ENCODE results near the gene PCLO.

Gene PCLO

DNA sequence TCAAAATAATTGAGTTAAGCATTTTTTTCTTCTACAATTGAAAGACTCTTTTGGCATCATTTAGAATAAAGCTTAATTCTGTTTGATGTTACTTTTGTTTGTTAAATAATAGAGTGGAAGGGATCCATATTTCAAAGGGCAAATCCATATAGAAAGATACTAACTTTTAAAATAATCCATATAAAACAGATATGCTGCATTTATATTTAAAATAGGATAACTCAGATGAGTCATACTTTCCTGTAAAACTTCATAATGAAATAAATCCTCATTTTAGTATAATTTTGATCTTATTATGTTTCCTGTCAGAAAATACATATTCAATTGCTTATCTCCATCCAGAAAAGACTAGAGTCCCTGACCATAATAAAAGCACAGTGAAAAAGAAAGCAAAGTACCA is 323.6 kb downstream of the PCLO start:
- no peak for DNase-seq (ENCODE audit: low read depth in 2 of 2)

DNA sequence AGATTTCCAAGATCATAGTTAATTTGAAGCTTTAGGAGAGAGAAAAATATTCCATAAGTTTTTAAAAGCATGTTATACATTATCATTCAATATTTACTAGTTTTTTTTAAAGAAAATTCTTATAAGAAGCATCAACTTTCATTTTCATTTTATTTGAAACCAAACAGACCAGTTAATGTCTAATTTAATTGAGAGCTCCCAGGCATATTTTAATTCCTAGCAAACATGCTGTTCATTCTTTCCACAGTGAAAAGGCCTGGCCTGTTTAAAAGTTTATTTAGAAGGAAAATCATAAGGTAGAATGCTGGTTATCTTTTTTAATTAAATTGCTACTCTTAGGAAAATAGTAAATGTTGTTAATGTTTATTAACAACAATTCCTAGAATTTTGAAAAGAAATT is 324.4 kb downstream of the PCLO start:
- no peak for DNase-seq (ENCODE audit: low read depth in 2 of 2)

DNA sequence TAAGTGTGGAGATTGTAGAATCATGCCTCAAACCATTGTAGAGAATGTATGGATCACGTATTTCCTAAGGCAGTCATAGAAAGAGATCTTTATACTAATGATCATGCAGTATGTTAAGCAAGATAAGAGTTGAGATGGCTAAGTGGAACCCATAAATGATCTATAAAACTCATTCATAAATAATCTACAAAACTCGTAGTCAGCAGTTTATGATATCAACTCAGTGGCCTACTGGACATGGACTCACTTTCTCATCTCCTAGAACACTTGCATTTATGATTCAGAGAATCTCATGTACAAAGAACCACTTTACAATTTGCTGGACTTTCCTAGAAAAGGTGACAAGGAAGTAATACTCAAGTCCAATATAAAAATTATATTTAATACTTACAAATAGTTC is 339.6 kb downstream of the PCLO start:
- no peak for DNase-seq (ENCODE audit: low read depth in 2 of 2)

- DNase-seq (ENCODE audit: low read depth in 2 of 2): no peak
Observed at GRCh38 chr7:82821037-82821436, 341.6 kb downstream of the PCLO start.

GRCh38 chr7:82818171-82818570 is 344.5 kb downstream of the PCLO start:
- no peak for DNase-seq (ENCODE audit: low read depth in 2 of 2)

- no peak for DNase-seq (ENCODE audit: low read depth in 2 of 2)
Observed at GRCh38 chr7:82816272-82816671, 346.4 kb downstream of the PCLO start.

DNA sequence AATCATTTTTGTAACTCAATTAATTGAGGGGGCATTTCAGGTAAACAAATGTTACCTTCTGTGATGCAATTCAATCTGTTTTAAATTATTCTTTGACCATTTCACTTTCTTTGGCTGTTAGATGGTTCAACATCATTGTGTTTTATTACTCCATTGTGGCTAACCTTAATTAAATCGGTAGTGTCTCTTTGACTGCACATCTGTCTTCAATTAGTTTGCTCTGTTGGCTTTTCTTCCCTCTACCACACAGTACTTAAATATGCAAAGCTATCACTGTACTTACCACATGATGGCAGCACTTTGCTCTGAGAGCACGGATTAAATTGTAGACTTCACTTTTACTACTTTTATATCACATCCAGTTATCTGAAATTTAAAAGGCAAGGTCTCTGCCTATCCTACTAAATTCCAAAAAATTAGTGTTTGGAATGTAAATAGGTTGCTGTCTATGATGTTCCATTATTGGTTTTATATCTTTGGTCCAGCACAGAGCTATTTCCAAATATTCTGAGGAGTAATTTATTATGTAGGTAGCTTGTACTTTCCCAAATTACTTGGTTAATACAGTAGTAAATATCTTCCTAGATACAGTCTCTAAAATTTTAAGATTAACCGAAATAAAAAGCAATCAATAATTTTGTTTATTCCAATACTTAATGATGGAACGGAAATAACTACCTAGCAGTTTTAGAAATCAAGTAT is 352.0 kb downstream of the PCLO start:
- no peak for DNase-seq (ENCODE audit: low read depth in 2 of 2)

GRCh38 chr7:82808633-82809032 is 354.1 kb downstream of the PCLO start:
- DNase-seq (ENCODE audit: low read depth in 2 of 2): no peak

GRCh38 chr7:82805527-82805960 is 357.1 kb downstream of the PCLO start:
- no peak for DNase-seq (ENCODE audit: low read depth in 2 of 2)

DNA sequence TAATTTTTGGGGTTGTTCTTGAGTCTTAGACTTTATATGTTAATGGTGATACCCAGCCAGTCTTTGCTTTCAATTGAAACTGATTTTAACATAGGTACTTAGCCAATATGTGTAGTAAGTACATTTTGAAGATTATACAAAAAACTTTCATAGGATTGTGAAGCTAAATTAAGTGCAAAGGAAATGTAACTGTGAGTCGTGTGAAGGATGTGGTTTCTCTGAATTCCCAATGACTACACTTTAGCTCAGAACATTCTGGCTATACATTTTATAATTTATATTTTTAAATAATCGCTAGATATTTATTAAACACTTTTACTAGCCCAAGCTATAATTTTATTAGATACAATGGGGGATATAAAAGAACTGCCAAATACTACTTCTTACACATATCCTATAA is 359.3 kb downstream of the PCLO start:
- no peak for DNase-seq (ENCODE audit: low read depth in 2 of 2)

DNA sequence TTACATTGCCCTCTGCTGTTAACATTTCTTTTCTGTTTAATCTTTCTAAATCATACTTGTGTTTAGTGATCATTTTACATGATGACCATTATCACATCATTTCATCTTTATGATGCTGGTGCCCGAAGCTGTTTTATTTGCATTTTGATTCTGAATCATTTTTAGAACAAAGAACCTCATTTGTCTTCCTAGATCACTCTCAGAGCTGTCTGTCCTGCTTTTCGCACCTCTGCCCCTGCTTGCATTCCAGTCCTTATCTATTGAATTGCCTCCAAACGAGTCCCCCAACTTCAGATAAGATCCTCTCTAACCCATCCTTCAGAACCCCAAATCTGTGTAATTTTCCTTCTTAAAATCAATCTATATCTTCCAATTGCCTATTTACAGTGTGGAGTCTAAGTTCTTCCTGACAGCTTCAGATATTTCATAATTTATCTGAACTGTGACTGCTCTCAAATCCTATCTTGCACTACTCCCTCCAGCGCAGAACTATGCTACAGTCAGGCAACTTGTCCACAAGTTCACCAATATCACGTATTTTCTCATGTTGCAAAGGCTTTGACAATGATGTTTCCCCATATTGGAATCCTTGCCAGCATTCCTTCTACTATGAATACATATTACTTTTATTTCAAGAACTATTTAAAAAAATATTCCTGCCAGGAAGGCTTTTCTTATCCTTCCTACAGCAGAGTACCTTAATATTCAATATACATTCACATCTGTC is 372.6 kb downstream of the PCLO start:
- no peak for DNase-seq (ENCODE audit: low read depth in 2 of 2)

- no peak for DNase-seq (ENCODE audit: low read depth in 2 of 2)
Observed at GRCh38 chr7:82778021-82778420, 384.7 kb downstream of the PCLO start.

GRCh38 chr7:82762880-82763279 is 399.8 kb downstream of the PCLO start:
- DNase-seq (ENCODE audit: low read depth in 2 of 2): no peak

DNA sequence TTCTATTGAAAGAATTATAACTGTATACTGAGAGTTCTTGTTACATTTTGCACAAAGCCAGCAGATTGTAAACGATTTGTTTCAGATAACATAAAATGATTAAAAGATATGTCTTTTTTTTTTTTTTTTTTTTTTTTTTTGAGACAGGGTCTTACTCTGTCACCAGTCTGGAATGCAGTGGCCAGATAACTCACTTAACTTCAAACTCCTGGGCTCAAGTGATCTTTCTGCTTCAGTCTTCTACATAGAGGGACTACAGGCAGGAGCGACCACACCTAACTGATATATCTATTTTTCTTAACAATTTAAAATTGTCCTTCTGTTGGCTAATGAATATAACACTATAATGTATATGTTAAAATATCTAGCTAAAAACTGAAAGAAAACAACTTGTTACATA is 401.9 kb downstream of the PCLO start:
- no peak for DNase-seq (ENCODE audit: low read depth in 2 of 2)

DNA sequence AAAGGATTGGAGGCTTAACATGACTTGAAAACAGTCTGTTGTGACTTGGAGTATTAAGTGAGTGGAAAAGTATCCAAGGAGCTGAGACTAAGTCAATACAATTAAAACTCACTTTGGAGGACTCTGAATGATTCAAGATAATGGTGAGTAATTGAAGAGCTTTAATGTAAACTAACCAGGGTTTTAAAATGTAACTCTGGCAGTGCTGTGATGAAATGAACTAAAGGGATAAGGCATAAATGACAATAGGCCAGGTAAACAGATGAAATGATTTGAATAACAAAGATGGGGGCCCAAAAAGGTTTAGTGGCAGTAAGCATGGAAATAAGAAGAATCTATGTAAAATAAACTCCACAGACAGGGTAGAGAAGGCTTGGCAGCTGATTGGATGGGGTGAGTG is 402.6 kb downstream of the PCLO start:
- DNase-seq (ENCODE audit: low read depth in 2 of 2): no peak

GRCh38 chr7:82755705-82756551 is 406.8 kb downstream of the PCLO start:
- no peak for DNase-seq (ENCODE audit: low read depth in 2 of 2)

GRCh38 chr7:82750007-82750406 is 412.7 kb downstream of the PCLO start:
- no peak for DNase-seq (ENCODE audit: low read depth in 2 of 2)

DNA sequence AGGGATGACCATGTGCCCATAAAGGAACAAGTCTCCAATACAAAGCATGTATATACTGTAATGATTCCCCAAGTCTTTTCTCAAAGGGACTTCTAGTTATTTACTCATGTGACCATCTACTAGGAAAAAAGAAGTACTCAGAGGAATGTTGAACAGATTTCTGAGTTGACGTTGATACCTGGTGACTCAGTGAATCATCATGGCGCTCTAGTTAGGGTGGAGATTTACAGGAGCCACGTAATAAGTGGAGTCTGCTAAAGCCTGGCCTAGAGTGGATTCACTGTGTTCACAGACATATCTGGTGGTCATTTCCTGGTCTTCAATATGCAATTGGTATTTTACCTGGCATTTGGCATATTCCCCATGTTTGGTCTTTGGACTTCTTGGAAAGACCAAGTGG is 416.9 kb downstream of the PCLO start:
- no peak for DNase-seq (ENCODE audit: low read depth in 2 of 2)

DNA sequence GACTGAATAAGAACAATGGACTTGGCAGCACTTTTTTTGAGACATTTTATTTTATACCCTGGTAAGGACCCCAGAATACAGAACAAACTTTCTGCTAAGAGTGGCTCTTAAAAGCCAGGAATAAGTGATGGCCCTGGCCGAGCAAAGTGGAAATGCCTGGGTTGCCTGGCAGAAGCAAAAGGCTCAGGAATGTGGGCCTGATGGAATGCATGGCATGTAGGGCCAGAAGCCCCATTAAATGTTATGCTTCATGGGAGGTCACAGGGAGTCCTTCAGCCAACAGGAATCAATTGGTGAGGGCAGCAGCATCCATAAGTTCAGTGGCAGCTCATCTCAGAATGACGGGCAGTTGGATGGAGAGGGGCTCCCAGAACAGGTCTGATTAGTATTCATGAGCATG is 417.6 kb downstream of the PCLO start:
- no peak for DNase-seq (ENCODE audit: low read depth in 2 of 2)

- DNase-seq (ENCODE audit: low read depth in 2 of 2): no peak
Observed at GRCh38 chr7:82742163-82742562, 420.5 kb downstream of the PCLO start.

DNA sequence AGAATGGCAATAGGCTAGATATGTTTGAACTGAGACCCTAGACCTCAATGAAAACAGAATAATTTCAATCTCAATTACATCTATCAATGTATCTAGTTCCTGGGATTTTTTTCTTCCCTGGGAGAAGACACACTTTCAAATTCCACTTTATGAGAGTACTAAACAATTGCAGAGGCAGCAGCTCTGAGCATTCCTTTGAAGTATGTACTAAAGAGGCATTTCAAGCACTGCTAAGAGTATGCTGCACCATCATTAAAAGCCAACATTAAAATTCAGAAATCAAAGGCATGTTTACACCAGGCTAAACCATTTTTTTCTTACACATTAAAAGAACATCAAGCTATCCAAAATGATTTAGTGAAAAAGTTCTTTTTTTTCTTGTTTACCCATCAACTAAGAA is 421.2 kb downstream of the PCLO start:
- DNase-seq (ENCODE audit: low read depth in 2 of 2): no peak

DNA sequence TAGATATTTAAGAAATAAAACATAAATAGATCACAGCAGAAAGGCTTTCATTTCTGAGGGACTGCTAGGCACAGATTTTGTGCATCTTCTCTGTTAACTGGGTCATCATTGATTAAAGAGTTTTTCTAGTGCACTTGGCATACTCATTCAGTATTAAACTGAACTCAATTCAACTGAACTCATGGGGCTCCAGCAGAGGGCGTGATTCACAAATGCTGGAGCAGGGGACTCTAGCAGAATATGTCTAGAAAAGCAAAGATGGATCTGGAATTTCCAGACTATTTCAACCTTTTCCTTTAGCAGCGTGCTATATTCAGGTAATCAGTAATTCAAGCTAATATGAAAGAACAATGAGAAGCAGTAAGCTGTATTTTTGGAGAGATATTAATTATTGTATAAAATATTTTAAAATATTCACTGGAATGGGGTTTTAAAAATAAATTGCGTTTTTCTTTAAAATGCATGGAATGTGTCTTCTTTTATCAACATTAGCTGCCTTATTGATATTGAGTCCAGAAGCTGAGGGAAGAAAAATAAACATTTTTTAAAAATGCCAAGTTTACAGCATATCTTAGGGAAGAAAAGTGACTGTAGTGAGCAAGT is 422.3 kb downstream of the PCLO start:
- no peak for DNase-seq (ENCODE audit: low read depth in 2 of 2)
